ENCODE data around the gene TPBG. TPM values are rescaled to one million over a fixed set of nuclear protein-coding genes. Genes with fewer than 3 reads are reported as not detected.

The TPBG gene, protein sequence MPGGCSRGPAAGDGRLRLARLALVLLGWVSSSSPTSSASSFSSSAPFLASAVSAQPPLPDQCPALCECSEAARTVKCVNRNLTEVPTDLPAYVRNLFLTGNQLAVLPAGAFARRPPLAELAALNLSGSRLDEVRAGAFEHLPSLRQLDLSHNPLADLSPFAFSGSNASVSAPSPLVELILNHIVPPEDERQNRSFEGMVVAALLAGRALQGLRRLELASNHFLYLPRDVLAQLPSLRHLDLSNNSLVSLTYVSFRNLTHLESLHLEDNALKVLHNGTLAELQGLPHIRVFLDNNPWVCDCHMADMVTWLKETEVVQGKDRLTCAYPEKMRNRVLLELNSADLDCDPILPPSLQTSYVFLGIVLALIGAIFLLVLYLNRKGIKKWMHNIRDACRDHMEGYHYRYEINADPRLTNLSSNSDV
- 40.0 TPM for polyA plus RNA-seq (2013, experiment 1 of 2; ENCODE audit: insufficient read length)
- polyA plus RNA-seq (2013, experiment 2 of 2; ENCODE audit: insufficient read length), result 41.5 TPM

DNA sequence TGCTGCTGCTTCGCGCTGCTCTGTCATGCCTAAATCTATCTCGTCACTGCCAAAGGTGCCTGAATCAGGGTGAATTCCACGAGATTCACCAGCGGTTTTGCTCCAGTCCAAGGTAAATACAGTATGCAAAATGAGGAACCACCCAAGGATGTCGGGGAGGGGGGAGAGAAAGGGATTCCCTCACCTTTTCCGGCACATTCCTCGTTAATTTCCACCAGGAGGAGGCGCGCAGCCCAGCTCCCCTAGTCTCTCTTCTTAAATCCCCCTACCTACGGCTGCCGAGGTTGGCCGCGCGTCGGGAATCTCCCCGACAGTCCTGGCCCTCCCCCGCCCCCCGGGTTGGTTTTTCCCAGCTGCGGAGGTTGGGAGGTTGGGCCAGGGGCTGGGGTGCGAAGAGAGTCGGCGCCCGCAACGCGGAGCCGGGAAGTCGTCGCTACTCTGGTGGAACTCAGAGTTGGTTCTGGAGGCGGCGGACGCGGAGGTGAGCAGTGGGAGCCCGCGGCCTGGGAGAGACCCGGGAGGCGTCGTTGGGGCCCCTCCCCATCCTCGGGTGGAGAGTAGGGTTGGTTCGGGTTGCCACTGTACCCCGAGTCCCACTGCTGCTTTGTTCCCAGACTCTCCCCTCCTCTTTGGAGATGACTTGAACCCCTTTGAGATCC lies at the start of gene TPBG:
TSS of gene TPBG (plus strand) at position 390 of the 659 bp plus-strand sequence. CDS start 1,145 bp downstream, outside the sequence.
- DNase-seq, result peak; percentile 78

DNA sequence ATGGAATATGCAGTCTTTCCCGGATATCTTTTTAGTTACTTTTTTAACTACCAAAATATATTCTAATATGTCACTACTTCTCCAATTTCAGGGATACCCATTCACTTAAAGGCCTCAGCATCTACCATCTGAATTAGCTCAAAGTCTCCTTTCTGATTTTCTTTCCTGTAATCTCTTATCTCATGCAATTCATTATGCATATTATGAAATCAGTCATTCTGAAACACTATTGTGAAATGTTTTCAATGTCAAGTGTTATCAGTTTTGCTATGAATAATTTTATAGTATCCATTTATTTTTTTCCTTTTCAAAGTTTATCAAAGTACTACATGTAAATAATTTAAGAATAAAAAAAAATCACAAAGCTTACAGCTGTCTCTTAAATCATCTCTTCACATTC lies 41.2 kb upstream of the TPBG start:
- no peak for DNase-seq

GRCh38 chr6:82329766-82330165 lies 33.9 kb upstream of the TPBG start:
- DNase-seq, result no peak

GRCh38 chr6:82330171-82330804 lies 33.3 kb upstream of the TPBG start:
- no peak for DNase-seq

DNA sequence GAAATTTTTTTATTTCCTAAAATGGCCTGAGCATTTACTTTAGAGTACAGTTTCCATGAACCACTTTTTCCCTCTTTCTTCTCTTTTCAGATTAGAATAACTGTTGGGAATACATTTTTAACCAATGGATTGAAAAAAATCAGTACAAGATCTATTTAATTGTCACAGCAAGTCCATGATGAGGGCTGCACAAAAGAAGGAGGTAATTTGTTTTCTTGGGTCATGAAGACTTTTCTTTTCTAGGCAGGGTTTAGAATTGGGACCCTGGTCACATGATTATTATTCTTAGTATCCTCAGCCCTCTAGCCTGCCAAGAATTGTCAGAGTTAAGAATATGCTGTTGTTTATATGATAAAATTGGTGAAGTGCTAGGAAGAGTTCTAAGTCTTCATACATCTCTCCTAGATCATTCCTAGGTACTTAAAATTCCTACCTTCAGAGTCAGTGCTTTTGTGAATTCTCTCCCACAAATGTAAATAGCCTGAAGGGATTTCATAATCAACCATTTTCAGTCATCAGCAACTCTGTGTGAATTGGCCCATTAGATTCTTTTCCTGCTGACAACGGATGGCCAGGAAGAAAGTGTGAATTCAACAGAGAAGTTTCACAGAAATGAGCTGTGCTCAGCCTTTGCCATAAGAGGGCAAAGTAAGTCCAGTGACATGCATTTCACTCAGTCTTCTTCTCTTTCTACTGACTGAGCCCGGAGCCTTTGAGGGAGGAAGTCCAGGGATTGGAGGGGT lies 32.4 kb upstream of the TPBG start:
- DNase-seq, result peak; percentile 67

DNA sequence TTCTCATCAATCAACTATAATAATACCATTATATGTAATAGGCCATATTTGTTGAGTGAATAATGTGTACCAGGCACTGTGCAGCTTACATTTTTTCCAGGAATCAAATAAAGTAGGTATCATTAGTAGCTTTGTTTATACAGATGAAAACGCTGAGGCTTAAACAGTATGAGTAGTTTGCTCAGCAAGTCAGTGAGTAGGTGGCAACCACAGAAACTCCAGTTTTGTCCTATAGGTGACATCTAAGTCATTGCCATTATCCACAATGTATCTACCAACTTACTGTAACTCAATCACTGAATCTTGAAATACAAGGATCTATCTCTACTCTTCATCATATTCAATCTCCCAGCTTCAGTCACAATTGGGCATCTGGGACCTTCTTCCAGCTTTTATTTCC lies 29.8 kb upstream of the TPBG start:
- DNase-seq, result no peak

- DNase-seq, result no peak
Observed at GRCh38 chr6:82337688-82338257, 25.8 kb upstream of the TPBG start.

DNA sequence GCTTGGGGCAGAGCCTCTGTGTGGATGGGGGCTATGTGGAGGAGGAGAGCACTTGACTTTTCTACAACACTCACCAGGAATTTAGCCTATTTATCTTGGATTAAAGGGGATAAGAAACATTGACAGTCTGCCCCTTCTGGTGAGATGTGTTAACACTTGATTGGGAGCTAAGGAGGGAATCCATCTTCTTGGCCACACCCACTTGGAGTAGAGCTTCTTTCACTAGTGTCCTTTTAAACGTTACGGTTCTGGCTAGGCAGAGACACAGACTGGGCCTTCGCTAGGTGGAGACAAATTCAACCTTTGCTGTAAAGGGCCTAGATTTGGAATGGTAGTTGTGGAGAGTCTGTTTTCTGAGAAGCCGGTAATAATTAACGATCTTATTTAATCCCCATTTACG lies 15.5 kb upstream of the TPBG start:
- DNase-seq, result no peak

- DNase-seq, result no peak
Observed at GRCh38 chr6:82353848-82354247, 9.8 kb upstream of the TPBG start.

- no peak for DNase-seq
Observed at GRCh38 chr6:82360552-82360951, 3.1 kb upstream of the TPBG start.

DNA sequence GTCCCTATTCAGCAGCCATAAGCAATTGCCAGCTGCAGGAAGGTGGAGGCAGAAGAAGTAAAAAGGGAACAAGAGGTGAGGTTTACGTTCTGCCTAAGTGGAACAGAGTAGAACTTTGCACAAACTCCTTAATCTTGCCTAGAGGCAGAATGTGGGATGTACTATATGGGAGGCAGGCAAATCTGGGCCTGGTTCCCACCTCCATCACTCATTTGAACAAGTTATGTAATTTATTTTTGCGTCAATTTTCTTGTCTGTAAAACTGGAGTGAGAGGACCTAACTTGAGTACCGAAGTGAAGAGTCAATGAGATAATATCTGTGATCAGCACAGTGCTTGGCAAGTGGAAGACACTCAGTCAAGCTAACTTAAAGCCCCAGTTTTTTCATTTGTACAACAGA lies 2.0 kb upstream of the TPBG start:
- no peak for DNase-seq

DNA sequence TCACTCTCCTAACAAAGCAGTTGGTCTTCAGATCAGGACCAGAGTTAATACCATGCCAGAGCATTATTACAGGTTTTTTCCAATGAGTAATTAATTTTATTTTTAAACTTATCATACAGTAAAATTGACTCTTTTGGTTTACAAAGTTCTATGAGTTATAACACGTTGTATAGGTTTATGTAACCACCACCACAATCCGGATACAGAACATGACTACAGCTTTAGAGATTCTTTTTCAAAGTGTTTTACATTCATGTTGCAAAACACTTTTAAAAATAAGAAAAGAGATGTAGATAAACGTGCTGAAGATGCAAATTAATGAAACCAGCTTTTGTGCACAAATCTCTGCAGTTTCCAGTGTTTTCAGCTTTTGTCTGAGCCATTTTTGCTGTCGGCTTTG lies 1.5 kb upstream of the TPBG start:
- no peak for DNase-seq

GRCh38 chr6:82362878-82363427 lies 664 bp upstream of the TPBG start:
- peak; percentile 97 for DNase-seq

DNA sequence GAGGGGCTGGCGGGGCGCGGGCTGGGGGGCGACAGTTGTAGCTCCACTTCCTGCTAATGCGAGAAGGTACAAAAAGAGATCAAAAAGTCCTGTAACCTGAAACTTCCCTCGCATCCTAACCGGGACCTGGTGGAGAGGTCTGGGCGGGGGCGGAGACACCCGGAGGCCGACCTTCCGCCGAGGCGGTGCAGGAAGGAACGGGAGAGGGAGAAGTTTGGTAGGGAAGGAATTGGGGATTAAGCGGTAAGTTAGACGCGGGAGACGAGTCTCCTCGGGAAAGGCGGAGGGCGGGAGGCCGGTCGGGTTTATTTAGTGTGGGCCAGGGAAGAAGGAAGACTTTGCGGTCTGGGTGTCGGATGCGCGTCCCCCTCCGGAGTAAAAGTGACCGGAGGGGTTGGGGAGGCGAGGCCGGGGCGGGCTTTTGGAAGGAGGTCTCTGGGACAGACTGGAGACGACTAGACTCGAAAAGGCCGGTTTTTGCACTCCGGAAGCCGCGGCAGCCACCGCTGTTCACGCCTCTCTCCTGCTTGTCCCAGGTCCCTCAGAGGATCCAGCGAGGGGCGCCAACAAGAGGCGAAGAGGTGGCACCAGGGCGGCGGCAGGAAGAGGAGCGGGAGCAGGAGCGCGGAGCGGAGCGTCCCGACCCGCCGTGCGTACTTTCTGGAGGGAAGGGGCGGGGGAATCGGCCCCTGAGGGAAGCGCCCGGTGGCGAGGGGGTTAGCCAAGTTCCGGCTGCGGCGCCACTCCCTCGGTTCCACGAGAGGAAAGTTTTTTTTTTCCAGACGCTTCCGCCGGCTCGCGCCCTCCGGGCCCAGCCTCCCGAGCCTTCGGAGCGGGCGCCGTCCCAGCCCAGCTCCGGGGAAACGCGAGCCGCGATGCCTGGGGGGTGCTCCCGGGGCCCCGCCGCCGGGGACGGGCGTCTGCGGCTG lies 734 bp downstream of the TPBG start:
- peak; percentile 75 for DNase-seq

DNA sequence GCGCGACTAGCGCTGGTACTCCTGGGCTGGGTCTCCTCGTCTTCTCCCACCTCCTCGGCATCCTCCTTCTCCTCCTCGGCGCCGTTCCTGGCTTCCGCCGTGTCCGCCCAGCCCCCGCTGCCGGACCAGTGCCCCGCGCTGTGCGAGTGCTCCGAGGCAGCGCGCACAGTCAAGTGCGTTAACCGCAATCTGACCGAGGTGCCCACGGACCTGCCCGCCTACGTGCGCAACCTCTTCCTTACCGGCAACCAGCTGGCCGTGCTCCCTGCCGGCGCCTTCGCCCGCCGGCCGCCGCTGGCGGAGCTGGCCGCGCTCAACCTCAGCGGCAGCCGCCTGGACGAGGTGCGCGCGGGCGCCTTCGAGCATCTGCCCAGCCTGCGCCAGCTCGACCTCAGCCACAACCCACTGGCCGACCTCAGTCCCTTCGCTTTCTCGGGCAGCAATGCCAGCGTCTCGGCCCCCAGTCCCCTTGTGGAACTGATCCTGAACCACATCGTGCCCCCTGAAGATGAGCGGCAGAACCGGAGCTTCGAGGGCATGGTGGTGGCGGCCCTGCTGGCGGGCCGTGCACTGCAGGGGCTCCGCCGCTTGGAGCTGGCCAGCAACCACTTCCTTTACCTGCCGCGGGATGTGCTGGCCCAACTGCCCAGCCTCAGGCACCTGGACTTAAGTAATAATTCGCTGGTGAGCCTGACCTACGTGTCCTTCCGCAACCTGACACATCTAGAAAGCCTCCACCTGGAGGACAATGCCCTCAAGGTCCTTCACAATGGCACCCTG lies 1.6 kb downstream of the TPBG start:
- DNase-seq, result peak; percentile 26

DNA sequence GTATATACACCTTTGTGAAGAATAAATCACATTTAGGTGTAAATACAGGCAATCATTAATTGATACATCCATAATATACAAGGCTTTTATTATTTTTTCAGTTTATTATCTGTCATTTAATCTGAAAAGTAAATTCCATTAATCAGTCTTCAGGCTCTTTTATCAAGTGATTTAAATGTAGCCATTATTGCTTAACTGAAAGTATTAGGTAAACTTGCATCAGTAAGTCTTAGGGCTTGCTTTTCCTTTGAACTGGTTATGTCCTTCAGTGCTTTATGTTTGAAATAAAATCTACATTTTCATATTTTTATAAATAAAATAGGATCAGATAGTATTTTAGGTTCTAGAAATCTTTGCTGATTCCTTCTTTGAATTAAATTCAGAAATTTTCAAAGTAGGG lies 4.1 kb downstream of the TPBG start:
- no peak for DNase-seq

DNA sequence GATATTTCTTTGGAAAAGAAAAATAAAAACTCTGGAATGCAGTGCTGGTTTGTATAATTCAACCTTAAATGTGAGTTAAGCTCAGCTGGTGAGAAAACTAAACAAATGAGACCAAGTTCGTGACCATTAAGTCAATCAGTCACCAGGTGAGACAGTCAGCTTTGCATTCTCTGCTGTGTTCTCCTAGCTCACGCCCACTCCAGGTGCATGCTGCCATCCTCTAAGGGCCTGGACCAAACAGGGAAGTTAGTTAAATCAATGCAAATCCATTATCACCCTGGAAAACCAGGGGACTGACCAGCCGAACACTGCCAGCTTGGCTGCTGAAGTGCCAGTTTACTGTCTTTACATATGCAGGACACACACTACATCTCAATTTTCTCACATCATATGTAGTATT lies 7.2 kb downstream of the TPBG start:
- no peak for DNase-seq

DNA sequence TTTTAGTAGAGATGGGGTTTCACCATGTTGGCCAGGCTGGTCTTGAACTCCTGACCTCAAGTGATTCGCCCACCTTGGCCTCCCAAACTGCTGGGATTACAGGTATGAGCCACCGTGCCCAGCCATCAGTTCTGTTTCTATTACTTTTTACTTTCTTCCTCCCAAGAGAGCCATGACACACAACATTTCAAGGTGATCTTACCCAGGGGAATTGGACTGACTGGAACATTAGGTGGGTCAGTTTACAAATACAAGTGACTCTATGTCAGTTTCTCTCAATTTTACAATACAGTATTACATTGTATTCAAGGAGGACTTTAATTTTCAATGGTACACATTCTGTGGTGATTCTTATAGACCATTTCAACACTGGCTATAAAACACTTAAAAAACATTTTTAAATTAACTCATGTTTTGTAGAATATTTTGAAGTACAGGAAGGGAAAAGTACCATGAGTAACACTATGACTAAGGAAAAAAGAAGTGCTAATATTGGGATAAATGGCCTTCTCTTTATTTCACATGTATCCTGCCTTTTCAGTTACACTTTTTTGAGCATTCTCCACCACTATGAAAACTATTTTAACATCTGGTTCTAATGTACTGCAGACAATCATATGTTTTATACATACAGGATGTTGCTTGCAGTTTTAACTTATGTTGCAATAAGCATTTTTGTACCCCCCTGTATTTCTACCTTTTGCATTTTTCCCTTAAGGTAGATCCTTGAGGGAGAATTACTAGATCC lies 8.4 kb downstream of the TPBG start:
- DNase-seq, result peak; percentile 67

- peak; percentile 47 for DNase-seq
Observed at GRCh38 chr6:82372656-82373055, 9.0 kb downstream of the TPBG start.
